Middle frontal gyrus (tissue), 1 donor: ENCODE measurements around the gene C2.
"Not testable (repeated sequence)": the region's sequence is repeated elsewhere in the genome, so short reads cannot be mapped to it uniquely, and the experiment has no call there.

ENCODE experiments used
- DNase-seq: peaks from one replicate; pipeline ENCODE4 v3.0.0-alpha.2; 2015; ENCODE audit warnings: low spot score; ENCODE audit errors: extremely low spot score

C2 gene

DNA sequence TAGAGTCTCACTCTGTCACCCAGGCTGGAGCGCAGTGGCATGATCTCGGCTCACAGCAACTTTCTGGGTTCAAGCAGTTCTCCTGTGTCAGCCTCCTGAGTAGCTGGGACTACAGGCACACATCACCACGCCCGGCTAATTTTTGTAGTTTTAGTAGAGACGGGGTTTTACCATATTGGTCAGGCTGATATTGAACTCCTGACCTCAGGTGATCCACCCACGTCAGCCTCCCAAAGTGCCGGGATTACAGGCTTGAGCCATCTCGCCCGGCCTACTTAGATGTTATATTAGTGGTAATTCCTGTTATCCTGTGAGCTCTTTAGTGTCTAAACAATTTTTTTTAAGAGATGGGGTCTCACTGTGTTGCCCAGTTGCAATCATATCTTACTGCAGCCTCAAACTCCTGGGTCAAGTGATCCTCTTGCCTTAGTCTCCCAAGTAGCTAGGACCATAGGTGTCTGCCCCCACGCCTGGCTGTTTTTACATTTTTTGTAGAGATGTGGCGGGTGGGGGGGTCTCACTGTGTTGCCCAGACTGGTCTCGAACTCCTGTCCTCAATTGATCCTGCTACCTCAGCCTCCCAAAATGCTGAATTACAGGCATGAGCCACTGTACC is 50.4 kb downstream of the C2 start:
- DNase-seq: no peak

DNA sequence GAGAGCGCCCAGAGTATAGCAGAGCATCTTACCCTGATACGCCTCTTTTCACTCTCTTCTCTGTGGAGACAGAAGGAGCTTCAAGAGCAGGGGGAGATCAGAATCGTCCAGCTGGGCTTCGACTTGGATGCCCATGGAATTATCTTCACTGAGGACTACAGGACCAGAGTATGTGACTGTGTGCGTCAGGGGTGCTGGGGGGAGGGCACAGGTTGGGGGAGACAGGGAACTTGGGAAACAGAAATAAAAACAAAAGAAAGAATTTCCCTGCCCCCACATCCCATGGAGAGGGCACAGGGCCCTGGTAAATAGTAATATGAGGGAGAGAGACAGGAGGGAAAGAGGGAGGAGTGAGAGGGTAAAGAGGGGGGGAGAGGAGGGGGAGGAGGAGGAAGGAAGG is 51.3 kb downstream of the C2 start:
- no peak for DNase-seq

DNA sequence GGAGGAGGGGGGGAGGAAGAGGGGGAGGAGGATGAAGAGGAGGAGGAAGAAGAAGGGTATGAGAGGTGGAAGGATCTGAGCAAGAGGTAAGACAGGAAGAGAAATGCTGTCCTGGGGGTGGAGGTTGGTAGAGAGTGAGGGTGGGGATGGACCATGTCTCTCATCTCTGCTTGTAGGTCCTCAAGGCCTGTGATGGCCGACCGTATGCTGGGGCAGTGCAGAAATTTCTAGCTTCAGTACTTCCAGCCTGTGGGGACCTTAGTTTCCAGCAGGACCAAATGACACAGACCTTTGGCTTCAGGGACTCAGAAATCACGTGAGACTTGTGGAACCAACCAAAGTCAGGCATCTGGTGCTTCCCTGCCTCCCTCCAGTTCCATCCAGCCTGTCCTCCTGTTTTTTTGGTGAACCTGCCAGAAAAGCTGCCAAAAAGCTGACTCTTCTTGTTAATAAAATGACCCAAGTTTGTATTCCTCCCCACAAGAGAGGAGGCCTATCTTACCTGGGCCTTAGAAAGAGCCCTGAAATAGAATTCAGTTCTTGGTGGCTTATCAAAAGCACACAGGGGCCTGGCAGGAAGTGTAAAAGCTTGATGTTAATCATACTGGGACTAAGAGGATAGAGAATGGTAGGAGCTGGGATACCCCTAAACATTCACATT is 51.9 kb downstream of the C2 start:
- no peak for DNase-seq

DNA sequence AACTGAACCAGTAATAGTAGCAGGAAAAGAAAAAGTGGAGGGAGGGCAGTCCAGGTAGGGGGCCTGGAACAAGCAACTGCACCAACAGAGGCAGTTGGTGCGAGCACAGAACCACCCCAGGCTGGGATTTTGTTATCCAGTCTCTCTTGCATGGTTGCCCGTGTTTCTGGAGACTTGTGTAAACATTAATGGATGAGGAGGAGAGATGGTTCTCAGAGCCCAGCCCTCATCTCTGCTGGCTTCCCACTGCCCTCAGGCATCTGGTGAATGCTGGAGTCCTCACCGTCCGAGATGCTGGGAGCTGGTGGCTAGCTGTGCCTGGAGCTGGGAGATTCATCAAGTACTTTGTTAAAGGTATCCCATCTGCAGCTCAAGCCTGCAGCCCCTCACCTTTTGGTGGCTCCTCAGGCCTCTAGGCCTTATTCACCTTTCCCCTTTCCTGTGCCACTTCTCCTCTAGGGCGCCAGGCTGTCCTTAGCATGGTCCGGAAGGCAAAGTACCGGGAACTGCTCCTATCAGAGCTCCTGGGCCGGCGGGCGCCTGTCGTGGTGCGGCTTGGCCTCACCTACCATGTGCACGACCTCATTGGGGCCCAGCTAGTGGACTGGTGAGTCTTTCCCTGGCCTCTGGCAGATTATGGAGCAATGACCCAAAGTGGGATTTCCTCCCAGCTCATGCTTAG is 52.8 kb downstream of the C2 start:
- DNase-seq: not testable (repeated sequence)

DNA sequence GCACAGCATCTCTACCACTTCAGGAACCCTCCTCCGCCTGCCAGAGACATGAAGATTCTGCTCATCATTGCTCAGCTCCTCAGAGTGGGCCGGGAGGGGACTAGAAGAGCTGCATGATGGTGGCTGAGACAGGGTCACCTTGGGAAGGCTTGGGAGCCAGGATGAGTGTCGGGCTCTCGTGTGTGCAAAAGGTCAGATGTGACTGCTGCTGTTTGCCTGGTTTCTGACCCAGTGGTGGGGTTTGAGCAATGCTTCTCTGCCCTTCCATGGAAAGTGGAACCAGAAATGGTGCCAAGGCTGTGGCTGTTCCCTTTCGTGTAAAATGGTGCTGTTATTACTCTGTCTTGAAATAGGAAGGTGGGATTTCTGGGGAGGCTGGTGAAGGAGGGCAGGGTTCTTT is 53.5 kb downstream of the C2 start:
- DNase-seq: not testable (repeated sequence)

DNA sequence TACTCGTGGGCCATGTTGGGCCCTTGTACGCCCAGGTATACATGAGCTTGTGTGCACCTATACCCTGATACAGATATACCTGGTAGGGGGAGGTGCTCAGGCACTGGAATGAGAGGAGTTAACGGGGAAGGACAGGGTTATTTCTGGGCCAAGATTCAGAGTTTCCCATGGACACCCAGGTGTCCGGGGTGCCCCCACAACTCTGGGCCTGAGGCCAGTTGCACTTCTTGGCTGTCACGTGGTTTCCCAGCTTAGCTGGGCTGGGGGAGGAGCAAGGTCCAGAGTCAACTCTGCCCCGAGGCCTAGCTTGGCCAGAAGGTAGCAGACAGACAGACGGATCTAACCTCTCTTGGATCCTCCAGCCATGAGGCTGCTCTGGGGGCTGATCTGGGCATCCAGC is 54.2 kb downstream of the C2 start, which contains the start of gene C4A:
C4A (plus strand) TSS at position 314 of the 400 bp plus-strand sequence; CDS start at position 365, 51 bp downstream.
- DNase-seq: not testable (repeated sequence)

DNA sequence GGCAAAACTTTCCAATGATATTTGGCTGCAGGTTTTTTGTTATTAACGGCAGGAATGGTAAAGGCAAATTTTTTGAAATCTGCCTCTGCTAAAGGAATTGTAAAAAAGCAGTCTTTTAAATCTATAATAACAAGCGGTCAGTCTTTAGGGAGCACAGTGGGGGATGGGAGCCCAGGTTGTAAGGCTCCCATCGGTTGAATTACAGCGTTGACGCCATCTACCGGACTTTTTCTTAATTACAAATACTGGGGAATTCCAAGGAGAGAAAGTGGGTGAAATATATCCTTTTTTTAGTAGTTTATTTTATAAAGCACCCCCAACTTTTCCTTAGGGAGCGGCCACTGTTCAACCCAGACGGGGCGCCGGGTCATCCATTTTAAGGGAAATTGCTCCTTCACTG is 61.8 kb downstream of the C2 start:
- DNase-seq: not testable (repeated sequence)

DNA sequence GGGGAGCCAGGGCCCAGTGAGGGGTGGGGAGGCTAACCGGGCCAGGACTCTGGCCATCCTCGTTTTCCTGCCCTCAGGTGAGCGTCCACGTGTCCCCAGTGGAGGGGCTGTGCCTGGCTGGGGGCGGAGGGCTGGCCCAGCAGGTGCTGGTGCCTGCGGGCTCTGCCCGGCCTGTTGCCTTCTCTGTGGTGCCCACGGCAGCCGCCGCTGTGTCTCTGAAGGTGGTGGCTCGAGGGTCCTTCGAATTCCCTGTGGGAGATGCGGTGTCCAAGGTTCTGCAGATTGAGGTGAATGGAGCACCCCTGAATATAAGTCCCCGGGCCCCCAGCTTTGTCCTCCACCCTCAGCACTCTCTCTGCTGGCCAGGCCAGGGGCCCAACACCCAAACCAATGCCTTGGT is 66.9 kb downstream of the C2 start:
- DNase-seq: not testable (repeated sequence)
